ENCODE measurements around the gene HSF2BP.
A peak's percentile ranks its signal among the peaks of the same experiment; 100 is the strongest.
"Not testable (repeated sequence)": the region's sequence is repeated elsewhere in the genome, so short reads cannot be mapped to it uniquely, and the experiment has no call there.

The HSF2BP gene

GRCh38 chr21:43659136-43660000 lies at the start of gene HSF2BP, which contains the start of gene RRP1B:
TSS of gene HSF2BP (minus strand) at chr21:43659488. CDS start at chr21:43658096, 1,392 bp downstream.
TSS of gene RRP1B (plus strand) at chr21:43659560. CDS start at chr21:43659665, 105 bp downstream.
- DNase-seq (ENCODE audit: low read depth) = peak; percentile 46

- DNase-seq (ENCODE audit: low read depth) = no peak
These were observed 49.6 kb upstream of the HSF2BP start for GRCh38 chr21:43708745-43709381.

- no peak for DNase-seq (ENCODE audit: low read depth)
These were observed 48.2 kb upstream of the HSF2BP start for GRCh38 chr21:43707462-43707861.

- DNase-seq (ENCODE audit: low read depth) = no peak
These were observed 44.0 kb upstream of the HSF2BP start for GRCh38 chr21:43703035-43703880.

GRCh38 chr21:43702785-43703034 lies 43.4 kb upstream of the HSF2BP start:
- no peak for DNase-seq (ENCODE audit: low read depth)

- DNase-seq (ENCODE audit: low read depth) = no peak
These were observed 42.9 kb upstream of the HSF2BP start for GRCh38 chr21:43701936-43702784.

- no peak for DNase-seq (ENCODE audit: low read depth)
These were observed 40.8 kb upstream of the HSF2BP start for GRCh38 chr21:43699933-43700599.

GRCh38 chr21:43699492-43699777 lies 40.1 kb upstream of the HSF2BP start:
- not testable (repeated sequence) for DNase-seq (ENCODE audit: low read depth)

- no peak for DNase-seq (ENCODE audit: low read depth)
These were observed 38.7 kb upstream of the HSF2BP start for GRCh38 chr21:43697758-43698643.

- DNase-seq (ENCODE audit: low read depth) = no peak
These were observed 36.9 kb upstream of the HSF2BP start for GRCh38 chr21:43696214-43696613.

- DNase-seq (ENCODE audit: low read depth) = no peak
These were observed 35.3 kb upstream of the HSF2BP start for GRCh38 chr21:43694437-43695079.

GRCh38 chr21:43693981-43694380 lies 34.7 kb upstream of the HSF2BP start:
- DNase-seq (ENCODE audit: low read depth) = no peak

GRCh38 chr21:43692949-43693348 lies 33.7 kb upstream of the HSF2BP start:
- DNase-seq (ENCODE audit: low read depth) = no peak

GRCh38 chr21:43691801-43692200 lies 32.5 kb upstream of the HSF2BP start:
- DNase-seq (ENCODE audit: low read depth) = no peak

GRCh38 chr21:43691086-43691795 lies 32.0 kb upstream of the HSF2BP start:
- DNase-seq (ENCODE audit: low read depth) = no peak

- no peak for DNase-seq (ENCODE audit: low read depth)
These were observed 31.1 kb upstream of the HSF2BP start for GRCh38 chr21:43690346-43690745.

- DNase-seq (ENCODE audit: low read depth) = no peak
These were observed 30.5 kb upstream of the HSF2BP start for GRCh38 chr21:43689556-43690337.

GRCh38 chr21:43688906-43689305 lies 29.6 kb upstream of the HSF2BP start:
- no peak for DNase-seq (ENCODE audit: low read depth)

All from stimulated activated CD8-positive, alpha-beta memory T cell treated with anti-CD3 and anti-CD28 coated beads, Interleukin-15, amount 100 ng/mL, for 1 hour (primary cell).